HG02852 (cell line): Measurements from ENCODE around the gene NLGN3.

ENCODE experiments used
- ATAC-seq: cut with Tn5 transposase; IDR thresholded peaks from one replicate; pipeline ENCODE4 v1.9.1; 2021; ENCODE audit warnings: mild to moderate bottlenecking, moderate library complexity; ENCODE audit not compliant: unreplicated experiment

NLGN3 gene

GRCh38 chrX:71144651-71145050 is at the start of gene NLGN3:
Gene NLGN3, plus strand, starts transcription at chrX:71144841. Its CDS starts 2,909 bp downstream, at chrX:71147750.
- ATAC-seq: no peak

GRCh38 chrX:71095033-71095432 is 49.6 kb upstream of the NLGN3 start:
- no peak for ATAC-seq

- peak; percentile 85 for ATAC-seq
These were observed 49.1 kb upstream of the NLGN3 start, which contains the start of gene FOXO4 for GRCh38 chrX:71095555-71095980. Gene FOXO4, plus strand, starts transcription at chrX:71095851. Its CDS starts 678 bp downstream, at chrX:71096529.

GRCh38 chrX:71095981-71096759 is 48.5 kb upstream of the NLGN3 start:
- no peak for ATAC-seq

- no peak for ATAC-seq
These were observed 47.9 kb upstream of the NLGN3 start for GRCh38 chrX:71096760-71097032.

- ATAC-seq: peak; percentile 39
These were observed 46.3 kb upstream of the NLGN3 start for GRCh38 chrX:71098302-71098701.

- ATAC-seq: no peak
These were observed 45.6 kb upstream of the NLGN3 start for GRCh38 chrX:71098951-71099506.

GRCh38 chrX:71099736-71100135 is 44.9 kb upstream of the NLGN3 start:
- ATAC-seq: no peak

GRCh38 chrX:71100581-71101505 is 43.8 kb upstream of the NLGN3 start:
- no peak for ATAC-seq

- no peak for ATAC-seq
These were observed 42.3 kb upstream of the NLGN3 start for GRCh38 chrX:71102292-71102691.

GRCh38 chrX:71103110-71103983 is 41.3 kb upstream of the NLGN3 start:
- no peak for ATAC-seq

- no peak for ATAC-seq
These were observed 39.0 kb upstream of the NLGN3 start for GRCh38 chrX:71105628-71106027.

GRCh38 chrX:71106427-71106826 is 38.2 kb upstream of the NLGN3 start, which contains the start of gene CXorf65:
Gene CXorf65, minus strand, starts transcription at chrX:71106740. Its CDS starts 184 bp downstream, at chrX:71106556.
- no peak for ATAC-seq

GRCh38 chrX:71107245-71107644 is 37.4 kb upstream of the NLGN3 start:
- ATAC-seq: no peak

- ATAC-seq: no peak
These were observed 36.8 kb upstream of the NLGN3 start for GRCh38 chrX:71107762-71108360.

- no peak for ATAC-seq
These were observed 35.6 kb upstream of the NLGN3 start for GRCh38 chrX:71109051-71109450.

- peak; percentile 90 for ATAC-seq
These were observed 33.3 kb upstream of the NLGN3 start, which contains the start of gene IL2RG for GRCh38 chrX:71111141-71111843. Gene IL2RG, minus strand, starts transcription at chrX:71111577. Its CDS starts 38 bp downstream, at chrX:71111539.

- ATAC-seq: peak; percentile 20
These were observed 32.7 kb upstream of the NLGN3 start for GRCh38 chrX:71111921-71112431.

- ATAC-seq: no peak
These were observed 27.3 kb upstream of the NLGN3 start for GRCh38 chrX:71117358-71117757.
